Measurements from ENCODE around the gene HIKESHI.

Gene HIKESHI

GRCh38 chr11:86374586-86374985 is 72.5 kb downstream of the HIKESHI start, which contains the start of gene CCDC81:
Gene CCDC81, plus strand, starts transcription at chr11:86374887. Its CDS starts 277 bp downstream, at chr11:86375164.
- DNase-seq (ENCODE audit: low spot score) = no peak

- DNase-seq (ENCODE audit: low spot score) = no peak
Observed at GRCh38 chr11:86377972-86378371, 75.9 kb downstream of the HIKESHI start.

GRCh38 chr11:86380295-86381059 is 78.4 kb downstream of the HIKESHI start:
- DNase-seq (ENCODE audit: low spot score) = no peak

- no peak for DNase-seq (ENCODE audit: low spot score)
Observed at GRCh38 chr11:86383041-86383955, 81.3 kb downstream of the HIKESHI start.

GRCh38 chr11:86386283-86386682 is 84.2 kb downstream of the HIKESHI start:
- no peak for DNase-seq (ENCODE audit: low spot score)

GRCh38 chr11:86386746-86387145 is 84.7 kb downstream of the HIKESHI start:
- no peak for DNase-seq (ENCODE audit: low spot score)

GRCh38 chr11:86388198-86388597 is 86.2 kb downstream of the HIKESHI start:
- no peak for DNase-seq (ENCODE audit: low spot score)

- DNase-seq (ENCODE audit: low spot score) = no peak
Observed at GRCh38 chr11:86390487-86390886, 88.4 kb downstream of the HIKESHI start.

- no peak for DNase-seq (ENCODE audit: low spot score)
Observed at GRCh38 chr11:86395061-86395551, 93.1 kb downstream of the HIKESHI start.
